GM21526 (cell line): ENCODE measurements around the gene OR7A5.
"Not testable (repeated sequence)": the region's sequence is repeated elsewhere in the genome, so short reads cannot be mapped to it uniquely, and the experiment has no call there.

Experiments
- ATAC-seq: cut with Tn5 transposase; IDR thresholded peaks from one replicate; pipeline ENCODE4 v1.9.1; 2021; ENCODE audit warnings: moderate library complexity; ENCODE audit not compliant: unreplicated experiment, low FRiP score

Gene OR7A5

GRCh38 chr19:14835011-14835410 is at the start of gene OR7A5, which contains the start of gene OR7C1:
Gene OR7A5 (minus strand): TSS chr19:14835185. CDS start chr19:14828241, 6,944 bp downstream.
Gene OR7C1 (minus strand): TSS chr19:14835185. CDS start chr19:14800136, 35,049 bp downstream.
- ATAC-seq: no peak

GRCh38 chr19:14871619-14872230 is 36.7 kb upstream of the OR7A5 start:
- ATAC-seq: no peak

- ATAC-seq: no peak
Measured at GRCh38 chr19:14868497-14868896, 33.5 kb upstream of the OR7A5 start.

- ATAC-seq: no peak
Measured at GRCh38 chr19:14848822-14849221, 13.8 kb upstream of the OR7A5 start, which contains the start of gene OR7A10. Gene OR7A10 (minus strand): TSS chr19:14848922. CDS start chr19:14841877, 7,045 bp downstream.

DNA sequence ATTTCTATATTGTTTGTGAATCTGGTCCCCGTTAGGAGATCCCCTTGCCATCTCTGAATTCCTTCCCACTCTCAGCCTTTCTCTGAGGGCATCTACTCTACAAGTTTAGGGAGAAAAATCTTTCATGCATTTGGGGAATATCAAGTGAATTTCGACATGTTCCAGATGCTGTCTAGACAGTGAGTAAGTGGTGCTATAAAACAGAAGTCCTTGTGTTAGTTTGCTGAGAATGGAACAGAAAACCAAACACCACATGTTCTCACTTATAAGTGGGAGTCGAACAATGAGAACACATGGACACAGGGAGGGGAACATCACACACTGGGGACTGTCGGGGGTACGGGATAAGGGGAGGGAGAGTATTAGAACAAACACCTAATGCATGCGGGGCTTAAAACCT is 8.6 kb upstream of the OR7A5 start:
- no peak for ATAC-seq

GRCh38 chr19:14843169-14843568 is 8.2 kb upstream of the OR7A5 start:
- no peak for ATAC-seq

DNA sequence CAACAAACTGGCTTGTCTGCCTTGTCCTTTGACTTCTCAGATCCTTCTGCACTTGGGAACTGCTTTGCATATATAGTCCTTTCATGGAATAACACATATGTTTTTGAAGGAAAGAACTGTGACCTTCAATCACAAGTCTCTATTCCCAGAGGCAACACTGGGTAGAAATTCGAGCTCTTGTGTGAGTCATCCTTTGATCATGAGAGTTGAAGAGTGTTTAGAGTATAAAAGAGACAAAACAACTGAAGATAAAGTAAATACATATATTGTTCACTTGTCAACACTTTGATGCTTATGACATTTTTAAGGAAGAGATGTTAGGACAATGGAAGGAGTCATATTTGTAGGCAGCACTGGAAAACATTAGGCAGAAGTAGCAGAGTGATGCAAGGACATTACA is 5.2 kb upstream of the OR7A5 start:
- no peak for ATAC-seq

GRCh38 chr19:14837391-14837790 is 2.4 kb upstream of the OR7A5 start:
- no peak for ATAC-seq

- no peak for ATAC-seq
Measured at GRCh38 chr19:14830702-14831101, 4.3 kb downstream of the OR7A5 start.

- no peak for ATAC-seq
Measured at GRCh38 chr19:14826006-14826405, 9.0 kb downstream of the OR7A5 start.

DNA sequence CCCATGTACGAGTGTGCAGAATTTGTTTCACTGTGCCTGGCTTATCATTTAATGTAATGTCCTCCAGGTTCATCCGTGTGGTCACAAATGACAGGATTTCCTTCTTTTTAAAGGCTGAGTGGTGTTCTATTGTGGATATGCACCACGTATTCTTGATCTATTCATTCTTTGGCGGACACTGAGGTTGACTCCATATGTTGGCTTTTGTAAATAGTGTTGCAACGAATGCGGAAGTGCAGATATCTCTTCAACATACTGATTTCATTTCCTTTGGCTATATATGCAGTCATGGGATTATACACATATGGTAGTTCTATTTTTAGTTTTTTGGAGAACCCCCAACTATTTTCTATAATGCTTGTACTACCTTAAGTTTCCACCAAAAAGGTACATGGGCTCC is 13.0 kb downstream of the OR7A5 start:
- ATAC-seq: no peak

DNA sequence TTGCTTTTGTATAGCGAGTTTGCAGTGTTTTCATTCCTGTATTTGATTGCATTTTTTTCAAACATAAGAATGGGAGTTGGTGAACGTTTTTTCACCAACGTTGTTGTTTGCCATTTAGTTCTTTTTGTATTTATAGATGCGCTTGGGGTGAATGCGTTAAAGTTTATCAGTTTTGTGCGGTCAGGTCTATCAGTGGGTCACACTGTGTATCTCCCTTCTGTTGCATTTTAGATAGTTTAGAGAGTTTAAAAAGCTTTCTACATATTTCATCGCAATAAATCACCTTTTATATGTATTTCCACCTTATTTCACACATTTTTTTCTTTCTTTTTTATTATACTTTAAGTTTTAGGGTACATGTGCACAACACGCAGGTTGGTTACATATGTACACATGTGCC is 16.4 kb downstream of the OR7A5 start:
- ATAC-seq: no peak

DNA sequence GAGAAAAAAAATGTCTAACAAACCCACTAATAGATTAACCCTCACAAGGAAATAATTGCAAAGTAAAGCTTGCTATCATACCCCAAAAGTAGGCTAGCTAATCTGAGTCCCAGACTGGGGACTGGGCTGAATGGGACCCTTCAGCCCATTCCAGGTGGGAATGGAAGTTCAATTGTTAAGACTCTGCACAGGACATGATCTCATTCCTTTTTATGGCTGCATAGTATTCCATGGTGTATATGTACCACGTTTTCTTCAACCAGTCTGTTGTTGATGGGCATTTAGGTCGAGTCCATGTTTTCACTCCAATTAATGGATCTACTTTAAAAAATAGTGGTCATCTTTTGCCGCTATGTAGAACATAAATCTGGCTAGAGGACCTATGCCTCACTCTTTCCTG is 17.9 kb downstream of the OR7A5 start:
- ATAC-seq: no peak

DNA sequence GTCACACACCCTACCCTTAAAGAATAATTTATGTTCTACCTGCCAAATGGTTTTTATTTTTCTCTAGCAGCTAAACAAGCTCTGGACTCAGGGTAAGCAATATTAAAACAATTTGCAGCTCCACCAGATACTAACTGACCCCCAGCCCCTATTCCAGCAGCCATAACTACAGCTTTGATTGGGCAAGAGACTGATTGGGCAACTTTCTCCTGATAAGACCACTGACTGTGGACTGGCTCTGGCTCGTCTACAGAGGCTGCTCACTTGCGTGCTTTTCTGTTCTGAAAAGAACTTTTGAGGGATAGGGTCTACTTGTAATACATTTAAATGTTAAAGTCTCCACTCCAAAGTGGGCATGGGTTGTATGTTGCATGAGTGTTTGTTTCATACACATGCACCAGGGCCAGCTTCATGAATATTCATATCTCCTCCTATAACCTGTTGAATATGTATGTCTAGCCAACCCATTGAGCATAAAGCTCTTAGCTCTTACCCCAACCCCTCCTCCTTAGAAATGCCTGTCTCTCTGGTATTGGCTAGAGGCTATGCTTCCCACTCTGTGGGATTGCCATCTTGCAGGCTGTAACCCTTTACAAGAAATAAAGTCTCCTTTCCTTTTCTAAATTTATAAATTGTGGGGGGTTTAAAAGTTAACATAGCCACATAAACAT is 19.9 kb downstream of the OR7A5 start:
- ATAC-seq: no peak

GRCh38 chr19:14809272-14810057 is 25.5 kb downstream of the OR7A5 start:
- ATAC-seq: no peak

DNA sequence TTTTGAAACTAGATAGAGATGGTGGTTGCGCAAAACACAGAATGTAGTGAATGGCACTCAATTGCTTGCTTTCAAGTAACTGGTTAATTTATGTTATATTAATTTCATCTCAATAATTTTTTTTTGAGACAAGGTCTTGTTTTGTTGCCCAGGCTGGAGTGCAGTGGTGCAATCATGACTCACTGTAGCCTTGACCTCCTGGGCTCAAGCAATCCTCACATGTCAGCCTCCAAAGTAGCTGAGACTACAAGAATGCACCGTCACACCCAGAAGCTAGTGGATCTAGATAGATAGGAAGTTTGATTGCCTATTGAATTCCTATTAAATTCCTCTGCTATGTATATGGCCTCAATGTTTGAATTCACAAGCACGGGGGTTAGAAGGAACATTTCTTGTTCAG is 30.2 kb downstream of the OR7A5 start:
- ATAC-seq: no peak

GRCh38 chr19:14798760-14799159 is 36.2 kb downstream of the OR7A5 start:
- no peak for ATAC-seq

GRCh38 chr19:14796021-14796420 is 39.0 kb downstream of the OR7A5 start:
- ATAC-seq: no peak

DNA sequence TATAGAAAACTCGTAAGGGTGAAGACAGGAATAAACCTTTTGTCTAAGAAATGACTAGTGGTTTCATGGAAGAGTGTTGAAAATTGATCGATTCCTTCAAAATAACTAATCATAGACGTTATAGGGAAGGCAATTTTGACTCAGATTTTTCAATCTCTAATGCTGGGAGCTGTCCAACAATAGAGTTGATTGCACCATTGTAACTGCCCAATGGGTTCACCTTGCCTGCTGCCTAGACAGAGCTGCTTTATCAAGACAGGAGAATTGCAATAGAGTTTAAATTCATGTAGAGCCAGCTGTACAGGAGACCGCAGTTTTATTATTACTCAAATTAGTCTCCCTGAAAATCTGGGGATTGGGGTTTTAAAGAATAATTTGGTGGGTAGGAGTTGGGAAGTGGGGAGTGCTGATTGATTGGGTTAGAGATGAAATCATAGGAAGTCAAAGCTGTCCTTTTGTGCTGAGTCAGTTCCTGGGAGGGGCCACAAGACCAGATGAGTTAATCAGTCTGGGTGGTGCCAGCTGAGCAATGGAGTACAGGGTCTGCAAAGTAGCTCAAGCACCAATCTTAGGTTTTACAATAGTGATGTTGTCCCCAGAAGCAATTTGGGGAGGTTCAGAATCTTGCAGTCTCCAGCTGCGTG is 39.8 kb downstream of the OR7A5 start:
- no peak for ATAC-seq

DNA sequence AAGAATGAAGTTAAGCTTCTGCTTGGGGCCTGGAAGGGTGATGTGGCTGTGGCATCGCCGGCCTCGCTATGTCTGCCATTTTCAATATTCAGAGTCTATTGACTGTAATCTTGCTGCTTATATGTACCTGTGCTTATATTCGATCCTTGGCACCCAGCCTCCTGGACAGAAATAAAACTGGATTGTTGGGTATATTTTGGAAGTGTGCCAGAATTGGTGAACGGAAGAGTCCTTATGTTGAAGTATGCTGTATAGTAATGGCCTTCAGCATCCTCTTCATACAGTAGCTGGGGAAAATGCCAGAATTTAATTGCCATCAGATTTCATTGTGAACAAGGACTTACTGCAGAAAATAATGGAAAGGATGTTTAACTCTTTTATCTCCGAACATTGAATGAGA is 42.7 kb downstream of the OR7A5 start:
- not testable (repeated sequence) for ATAC-seq

- ATAC-seq: no peak
Measured at GRCh38 chr19:14786421-14786851, 48.5 kb downstream of the OR7A5 start.
